WERI-Rb-1 (cell line): ENCODE results near the gene TBCD.

Source experiments
- DNase-seq: peaks from one replicate; pipeline ENCODE4 v3.0.0-alpha.2; 2020
- H3K27ac ChIP-seq: fragments of 250-450 bp; sonication (Bioruptor Pico); 2 replicates; pipeline ENCODE4 v1.5.1; 2020; ENCODE audit warnings: mild to moderate bottlenecking, moderate library complexity
- H3K27me3 ChIP-seq: fragments of 250-450 bp; sonication (Bioruptor Pico); 2 replicates; pipeline ENCODE4 v1.5.1; 2021; ENCODE audit warnings: mild to moderate bottlenecking, low read depth, moderate library complexity; ENCODE audit not compliant: insufficient read depth, severe bottlenecking
- H3K36me3 ChIP-seq: fragments of 250-450 bp; sonication (Bioruptor Pico); 2 replicates; pipeline ENCODE4 v1.5.1; 2020; ENCODE audit warnings: mild to moderate bottlenecking, moderate library complexity
- H3K4me3 ChIP-seq: 2 replicates; pipeline ENCODE4 v1.5.1; 2011; ENCODE audit warnings: low read depth, mild to moderate bottlenecking, control low read depth, low read length
- H3K9me3 ChIP-seq: fragments of 250-450 bp; sonication (Bioruptor Pico); 2 replicates; pipeline ENCODE4 v1.5.1; 2021; ENCODE audit warnings: mild to moderate bottlenecking, moderate library complexity; ENCODE audit not compliant: severe bottlenecking
- CTCF ChIP-seq: IDR thresholded peaks from 2 replicates; pipeline ENCODE4 v1.5.1; 2011; ENCODE audit warnings: low read depth, mild to moderate bottlenecking, control low read depth, inconsistent platforms, low read length

Gene TBCD

GRCh38 chr17:82826211-82826610 lies 74.3 kb downstream of the TBCD start:
- no peak for DNase-seq
- no peaks in the 10 kb centered on the region for H3K9me3 ChIP-seq
- no peak overlapping the region for H3K4me3 ChIP-seq
- no peak overlapping the region for H3K27ac ChIP-seq
- TF ChIP-seq CTCF = no peak
- no peaks in the 10 kb centered on the region for H3K27me3 ChIP-seq
- peaks cover 51% of the 10 kb centered on the region for H3K36me3 ChIP-seq

GRCh38 chr17:82826956-82827355 lies 75.1 kb downstream of the TBCD start:
- TF ChIP-seq CTCF = no peak
- H3K9me3 ChIP-seq = no peaks in the 10 kb centered on the region
- no peak for DNase-seq
- no peak overlapping the region for H3K4me3 ChIP-seq
- H3K27me3 ChIP-seq = no peaks in the 10 kb centered on the region
- peaks cover 51% of the 10 kb centered on the region for H3K36me3 ChIP-seq
- no peak overlapping the region for H3K27ac ChIP-seq

- Histone ChIP-seq H3K27ac (no peak overlapping the region), H3K9me3 (no peaks in the 10 kb centered on the region), H3K4me3 (no peak overlapping the region), H3K27me3 (no peaks in the 10 kb centered on the region), H3K36me3 (peaks cover 51% of the 10 kb centered on the region)
- TF ChIP-seq CTCF = no peak
- no peak for DNase-seq
These were observed 77.1 kb downstream of the TBCD start for GRCh38 chr17:82828875-82829487.

GRCh38 chr17:82830249-82830661 lies 78.4 kb downstream of the TBCD start:
- Histone ChIP-seq H3K9me3 (no peaks in the 10 kb centered on the region), H3K36me3 (peaks cover 52% of the 10 kb centered on the region), H3K27ac (no peak overlapping the region), H3K4me3 (no peak overlapping the region), H3K27me3 (no peaks in the 10 kb centered on the region)
- TF ChIP-seq CTCF = no peak
- no peak for DNase-seq

GRCh38 chr17:82831041-82831817 lies 79.4 kb downstream of the TBCD start:
- TF ChIP-seq CTCF = no peak
- no peak overlapping the region for H3K4me3 ChIP-seq
- H3K36me3 ChIP-seq = peaks cover 58% of the 10 kb centered on the region
- no peak for DNase-seq
- H3K27ac ChIP-seq = no peak overlapping the region
- no peaks in the 10 kb centered on the region for H3K9me3 ChIP-seq
- no peaks in the 10 kb centered on the region for H3K27me3 ChIP-seq
